AG09309 (cell line): ENCODE results near the gene RNF115.
A peak's percentile ranks its signal among the peaks of the same experiment; 100 is the strongest.

Source experiments
- DNase-seq: peaks from one replicate; pipeline ENCODE4 v3.0.0-alpha.2; 2010; ENCODE audit warnings: low read depth
- H3K4me3 ChIP-seq: 2 replicates; pipeline ENCODE4 v1.5.1; 2011; ENCODE audit warnings: mild to moderate bottlenecking, low read depth, low read length, moderate library complexity; ENCODE audit not compliant: control insufficient read depth
- CTCF ChIP-seq: IDR thresholded peaks from 2 replicates; pipeline ENCODE4 v1.5.1; 2011; ENCODE audit warnings: mild to moderate bottlenecking, low read depth, low read length, inconsistent platforms; ENCODE audit not compliant: insufficient read depth, control insufficient read depth; ENCODE audit errors: missing control alignments

The RNF115 gene

GRCh38 chr1:145695821-145696629 lies 127.9 kb downstream of the RNF115 start:
- no peak for DNase-seq
- H3K4me3 ChIP-seq = no peak overlapping the region
- no peak for TF ChIP-seq CTCF

GRCh38 chr1:145692785-145693443 lies 131.0 kb downstream of the RNF115 start:
- DNase-seq = no peak
- no peak for TF ChIP-seq CTCF
- H3K4me3 ChIP-seq = no peak overlapping the region

- H3K4me3 ChIP-seq = no peak overlapping the region
- DNase-seq = peak; percentile 52
- TF ChIP-seq CTCF = no peak
Observed at GRCh38 chr1:145690587-145691558, 133.0 kb downstream of the RNF115 start.

- DNase-seq = no peak
- no peak for TF ChIP-seq CTCF
- no peak overlapping the region for H3K4me3 ChIP-seq
Observed at GRCh38 chr1:145689922-145690321, 134.0 kb downstream of the RNF115 start.

- no peak overlapping the region for H3K4me3 ChIP-seq
- no peak for TF ChIP-seq CTCF
- no peak for DNase-seq
Observed at GRCh38 chr1:145688924-145689323, 135.0 kb downstream of the RNF115 start.
